SK-N-SH (cell line): ENCODE measurements around the gene ATG7.

ENCODE experiments used
- CTCF ChIP-seq: fragments of 200-600 bp; sonication (generic); IDR thresholded peaks from 2 replicates; pipeline ENCODE4 v1.6.1; 2017; ENCODE audit warnings: antibody characterized with exemption, mild to moderate bottlenecking, moderate library complexity
- EZH2phosphoT487 ChIP-seq: fragments of 200-600 bp; sonication (generic); IDR thresholded peaks from 2 replicates; pipeline ENCODE4 v1.6.1; 2017; ENCODE audit warnings: low read depth, mixed run types, mild to moderate bottlenecking, antibody characterized with exemption, moderate library complexity, borderline replicate concordance
- GATA2 ChIP-seq: sonication (generic); formaldehyde crosslinking; IDR thresholded peaks from 2 replicates; pipeline ENCODE4 v1.5.0; 2020; ENCODE audit warnings: mild to moderate bottlenecking, missing genetic modification reagents
- REST ChIP-seq: IDR thresholded peaks from 2 replicates; pipeline ENCODE4 v1.6.1; 2012; ENCODE audit warnings: mild to moderate bottlenecking, low read depth, low read length, moderate library complexity
- RFX5 ChIP-seq: IDR thresholded peaks from 2 replicates; pipeline ENCODE4 v1.6.1; 2012; ENCODE audit warnings: mild to moderate bottlenecking, improper control_type of control experiment, low read length
- USF1 ChIP-seq: IDR thresholded peaks from 2 replicates; pipeline ENCODE4 v1.4.0; 2012; ENCODE audit warnings: low read depth, borderline replicate concordance
- USF2 ChIP-seq: fragments of 150-350 bp; IDR thresholded peaks from 2 replicates; pipeline ENCODE4 v1.6.1; 2017; ENCODE audit warnings: antibody characterized with exemption, low read length, low read depth, borderline replicate concordance

- TF ChIP-seq CTCF (no peak), USF1 (no peak), RFX5 (no peak), REST (no peak), GATA2 (CRISPR knock-in tag) (no peak), USF2 (no peak), EZH2phosphoT487 (no peak)
These were observed 181.0 kb downstream of the ATG7 start for GRCh38 chr3:11452885-11453847.
